ENCODE data around the gene TEX14. TPM values are rescaled to one million over a fixed set of nuclear protein-coding genes. Genes with fewer than 3 reads are reported as not detected.

The TEX14 gene
- total and polyA plus RNA-seq, 2 donors (not counting 1 experiment from before 2014, with no cell fraction given) = under 0.01 to 0.03 TPM

DNA sequence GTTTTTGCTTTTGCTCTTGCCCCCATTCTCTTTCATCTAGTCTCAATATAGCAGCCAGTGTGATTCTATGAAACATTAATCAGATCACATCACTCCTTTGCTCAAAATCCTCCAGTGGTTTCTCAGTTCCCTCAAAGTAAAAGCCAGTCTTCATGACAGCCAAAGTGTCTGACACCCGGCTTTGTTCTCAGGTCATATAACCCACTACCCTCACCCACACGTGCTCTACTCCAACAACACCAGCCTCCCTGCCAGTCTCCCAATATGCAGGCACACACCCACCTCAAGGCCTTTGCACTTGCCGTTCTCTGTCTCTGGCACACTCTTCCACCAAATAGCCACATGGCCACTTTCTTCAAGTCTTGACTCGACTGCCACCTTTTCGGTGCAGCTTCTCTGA lies 181.8 kb downstream of the TEX14 start:
- Histone ChIP-seq H3K4me2 (ENCODE audit: extremely low read depth, insufficient read depth, low read length) (no peak overlapping the region), H3K36me3 (ENCODE audit: control insufficient read depth, insufficient read depth, low read length) (peaks cover 27% of the 10 kb centered on the region), H3K27ac (ENCODE audit: insufficient read depth, low read length) (no peak overlapping the region), H3K4me1 (ENCODE audit: control insufficient read depth, extremely low read depth, insufficient read depth, low read length) (peaks cover 2% of the 10 kb centered on the region), H3K79me2 (ENCODE audit: control insufficient read depth, insufficient read depth, low read length) (no peaks in the 10 kb centered on the region), H4K20me1 (ENCODE audit: control insufficient read depth, extremely low read depth, insufficient read depth, low read length) (no peaks in the 10 kb centered on the region), H3K9me3 (ENCODE audit: control insufficient read depth, insufficient read depth, low read depth, low read length) (no peaks in the 10 kb centered on the region), H3K9ac (ENCODE audit: insufficient read depth, low read length) (no peak overlapping the region), H2AFZ (ENCODE audit: low read length) (no peak overlapping the region), H3K4me3 (replicated peaks in 1 of 4; ENCODE audit: control extremely low read depth in 1 of 4, insufficient read depth in 1 of 4, low read depth in 3 of 4, low read length in 4 of 4) (no peak overlapping the region), H3K27me3 (ENCODE audit: control insufficient read depth, insufficient read depth, low read length) (no peaks in the 10 kb centered on the region)
- no peak for DNase-seq (ENCODE audit: low read depth in 2 of 2)
- no peak for TF ChIP-seq EZH2 (IDR thresholded peaks at IDR 0.05; ENCODE audit: low read length, missing control alignments)
- TF ChIP-seq, protein P1, sequence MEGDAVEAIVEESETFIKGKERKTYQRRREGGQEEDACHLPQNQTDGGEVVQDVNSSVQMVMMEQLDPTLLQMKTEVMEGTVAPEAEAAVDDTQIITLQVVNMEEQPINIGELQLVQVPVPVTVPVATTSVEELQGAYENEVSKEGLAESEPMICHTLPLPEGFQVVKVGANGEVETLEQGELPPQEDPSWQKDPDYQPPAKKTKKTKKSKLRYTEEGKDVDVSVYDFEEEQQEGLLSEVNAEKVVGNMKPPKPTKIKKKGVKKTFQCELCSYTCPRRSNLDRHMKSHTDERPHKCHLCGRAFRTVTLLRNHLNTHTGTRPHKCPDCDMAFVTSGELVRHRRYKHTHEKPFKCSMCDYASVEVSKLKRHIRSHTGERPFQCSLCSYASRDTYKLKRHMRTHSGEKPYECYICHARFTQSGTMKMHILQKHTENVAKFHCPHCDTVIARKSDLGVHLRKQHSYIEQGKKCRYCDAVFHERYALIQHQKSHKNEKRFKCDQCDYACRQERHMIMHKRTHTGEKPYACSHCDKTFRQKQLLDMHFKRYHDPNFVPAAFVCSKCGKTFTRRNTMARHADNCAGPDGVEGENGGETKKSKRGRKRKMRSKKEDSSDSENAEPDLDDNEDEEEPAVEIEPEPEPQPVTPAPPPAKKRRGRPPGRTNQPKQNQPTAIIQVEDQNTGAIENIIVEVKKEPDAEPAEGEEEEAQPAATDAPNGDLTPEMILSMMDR (conservative IDR thresholded peaks at IDR 0.05 in 1 of 2, IDR thresholded peaks at IDR 0.05 in 1 of 2; ENCODE audit: low read depth in 1 of 2, low read length in 2 of 2) = no peak

DNA sequence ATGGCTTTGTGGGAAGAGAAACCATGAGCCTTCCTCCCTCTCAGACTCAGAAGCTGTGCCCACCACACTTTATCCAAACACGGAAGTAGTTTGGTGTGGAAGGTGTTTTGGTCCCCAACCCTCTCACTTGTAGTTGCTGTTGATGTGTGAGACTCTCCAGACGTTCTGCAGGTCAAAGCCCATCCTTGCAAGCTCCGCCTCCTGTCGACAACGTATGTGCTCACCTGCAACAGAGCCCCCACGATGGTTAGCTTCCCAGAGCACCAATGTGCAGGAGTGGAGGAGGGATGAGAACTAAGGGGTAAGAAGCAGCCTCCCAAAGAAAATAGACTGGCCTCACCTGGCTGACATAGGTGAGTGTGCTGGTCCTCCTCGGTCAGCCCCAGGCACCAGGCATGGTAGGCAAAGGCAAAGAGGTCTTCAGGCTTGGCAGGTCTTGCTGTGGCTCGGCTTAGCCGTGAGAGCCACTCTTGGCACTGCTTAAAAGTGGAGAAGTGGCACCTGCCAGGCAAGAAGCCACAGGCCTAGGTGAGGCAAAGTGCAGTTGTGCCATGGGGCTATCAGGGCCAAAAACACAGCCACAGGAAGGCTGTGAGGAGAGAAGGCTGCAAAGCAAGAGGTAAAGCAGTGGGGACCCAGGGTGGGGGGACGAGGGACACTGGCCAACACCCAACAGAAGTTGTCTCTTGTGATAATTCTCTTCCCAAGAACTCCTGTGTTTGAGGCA lies 183.3 kb downstream of the TEX14 start:
- TF ChIP-seq, protein P1 (conservative IDR thresholded peaks at IDR 0.05 in 1 of 2, IDR thresholded peaks at IDR 0.05 in 1 of 2; ENCODE audit: low read depth in 1 of 2, low read length in 2 of 2) = no peak
- TF ChIP-seq EZH2 (IDR thresholded peaks at IDR 0.05; ENCODE audit: low read length, missing control alignments) = no peak
- no peak for DNase-seq (ENCODE audit: low read depth in 2 of 2)
- no peaks in the 10 kb centered on the region for H3K79me2 ChIP-seq (ENCODE audit: control insufficient read depth, insufficient read depth, low read length)
- peaks cover 34% of the 10 kb centered on the region for H3K36me3 ChIP-seq (ENCODE audit: control insufficient read depth, insufficient read depth, low read length)
- no peak overlapping the region for H3K4me2 ChIP-seq (ENCODE audit: extremely low read depth, insufficient read depth, low read length)
- no peak overlapping the region for H3K27ac ChIP-seq (ENCODE audit: insufficient read depth, low read length)
- no peaks in the 10 kb centered on the region for H3K9me3 ChIP-seq (ENCODE audit: control insufficient read depth, insufficient read depth, low read depth, low read length)
- H3K27me3 ChIP-seq (ENCODE audit: control insufficient read depth, insufficient read depth, low read length) = no peaks in the 10 kb centered on the region
- no peak overlapping the region for H3K9ac ChIP-seq (ENCODE audit: insufficient read depth, low read length)
- no peak overlapping the region for H2AFZ ChIP-seq (ENCODE audit: low read length)
- H3K4me3 ChIP-seq (replicated peaks in 1 of 4; ENCODE audit: control extremely low read depth in 1 of 4, insufficient read depth in 1 of 4, low read depth in 3 of 4, low read length in 4 of 4) = no peak overlapping the region
- H3K4me1 ChIP-seq (ENCODE audit: control insufficient read depth, extremely low read depth, insufficient read depth, low read length) = peaks cover under 1% of the 10 kb centered on the region
- H4K20me1 ChIP-seq (ENCODE audit: control insufficient read depth, extremely low read depth, insufficient read depth, low read length) = no peaks in the 10 kb centered on the region

GRCh38 chr17:58507123-58507634 lies 184.7 kb downstream of the TEX14 start:
- no peaks in the 10 kb centered on the region for H3K9me3 ChIP-seq (ENCODE audit: control insufficient read depth, insufficient read depth, low read depth, low read length)
- no peaks in the 10 kb centered on the region for H3K4me1 ChIP-seq (ENCODE audit: control insufficient read depth, extremely low read depth, insufficient read depth, low read length)
- H4K20me1 ChIP-seq (ENCODE audit: control insufficient read depth, extremely low read depth, insufficient read depth, low read length) = no peaks in the 10 kb centered on the region
- no peak overlapping the region for H3K27ac ChIP-seq (ENCODE audit: insufficient read depth, low read length)
- H2AFZ ChIP-seq (ENCODE audit: low read length) = no peak overlapping the region
- H3K36me3 ChIP-seq (ENCODE audit: control insufficient read depth, insufficient read depth, low read length) = peaks cover 33% of the 10 kb centered on the region
- no peaks in the 10 kb centered on the region for H3K27me3 ChIP-seq (ENCODE audit: control insufficient read depth, insufficient read depth, low read length)
- TF ChIP-seq EZH2 (IDR thresholded peaks at IDR 0.05; ENCODE audit: low read length, missing control alignments) = no peak
- TF ChIP-seq, protein P1 (conservative IDR thresholded peaks at IDR 0.05 in 1 of 2, IDR thresholded peaks at IDR 0.05 in 1 of 2; ENCODE audit: low read depth in 1 of 2, low read length in 2 of 2) = no peak
- no peak overlapping the region for H3K9ac ChIP-seq (ENCODE audit: insufficient read depth, low read length)
- H3K4me2 ChIP-seq (ENCODE audit: extremely low read depth, insufficient read depth, low read length) = no peak overlapping the region
- H3K79me2 ChIP-seq (ENCODE audit: control insufficient read depth, insufficient read depth, low read length) = no peaks in the 10 kb centered on the region
- no peak overlapping the region for H3K4me3 ChIP-seq (replicated peaks in 1 of 4; ENCODE audit: control extremely low read depth in 1 of 4, insufficient read depth in 1 of 4, low read depth in 3 of 4, low read length in 4 of 4)
- peak in 1 of 2 donors; percentile 35 for DNase-seq (ENCODE audit: low read depth in 2 of 2)

Other genes starting within 250 kb of the TEX14 start
- under 0.01 TPM in 2 replicates for gene HSF5, start 203.6 kb downstream of the TEX14 start, total RNA-seq
- gene HSF5, start 203.6 kb downstream of the TEX14 start, polyA plus RNA-seq = not detected in 2 replicates
- 34.9 and 40.0 TPM in 2 replicates for gene MTMR4, start 177.4 kb downstream of the TEX14 start, total RNA-seq
- gene MTMR4, start 177.4 kb downstream of the TEX14 start, polyA plus RNA-seq = 22.1 and 24.3 TPM in 2 replicates
- 26.5 and 29.1 TPM in 2 replicates for gene RAD51C, start 557 bp upstream of the TEX14 start, total RNA-seq
- 27.7 and 34.8 TPM in 2 replicates for gene RAD51C, start 557 bp upstream of the TEX14 start, polyA plus RNA-seq
- 0.26 and 0.50 TPM in 2 replicates for gene PPM1E, start 63.8 kb upstream of the TEX14 start, total RNA-seq
- gene PPM1E, start 63.8 kb upstream of the TEX14 start, polyA plus RNA-seq = 0.02 and 0.05 TPM in 2 replicates

All from fibroblast of lung (primary cell).